ENCODE data around the gene RBMX2.

Gene RBMX2

GRCh38 chrX:130385520-130385919, 16.3 kb upstream of the RBMX2 start, which contains the start of gene GPR119:
TSS of gene GPR119 (minus strand) at chrX:130385674. CDS start at chrX:130385447, 227 bp downstream.
- Histone ChIP-seq H2BK15ac (ENCODE audit: low read depth, poor library complexity, severe bottlenecking) (no peak within 1 kb of the TSS), H3K4me3 (ENCODE audit: insufficient read depth in 1 of 2, low read depth in 1 of 2, low read length in 2 of 2) (no peak within 1 kb of the TSS)

GRCh38 chrX:130386408-130386808, 15.4 kb upstream of the RBMX2 start:
- H3K18ac ChIP-seq (ENCODE audit: low read depth in 1 of 2, low read length in 2 of 2), result no peak overlapping the region
- no peak overlapping the region for H4K8ac ChIP-seq (ENCODE audit: low read length)
- no peak overlapping the region for H2AFZ ChIP-seq (ENCODE audit: low read depth, low read length)
- no peak overlapping the region for H2BK15ac ChIP-seq (ENCODE audit: low read depth, poor library complexity, severe bottlenecking)
- no peak overlapping the region for H4K91ac ChIP-seq (ENCODE audit: low read length)
- no peaks in the 10 kb centered on the region for H3K4me1 ChIP-seq (ENCODE audit: control insufficient read depth, insufficient read depth, low read depth, low read length)
- H2BK12ac ChIP-seq (ENCODE audit: low read length in 2 of 2), result no peak overlapping the region
- H3K4me2 ChIP-seq (ENCODE audit: low read length, poor library complexity, severe bottlenecking), result no peak overlapping the region
- H3K36me3 ChIP-seq (ENCODE audit: control insufficient read depth in 1 of 2, insufficient read depth in 2 of 2, low read depth in 1 of 2, low read length in 2 of 2), result no peaks in the 10 kb centered on the region
- H3K27me3 ChIP-seq (ENCODE audit: control insufficient read depth in 1 of 2, insufficient read depth in 1 of 2, low read length in 2 of 2), result peaks cover 5 to 29% of the 10 kb centered on the region in 2 experiments
- H3K79me1 ChIP-seq (replicated peaks; ENCODE audit: low read length, poor library complexity, severe bottlenecking), result no peaks in the 10 kb centered on the region
- no peaks in the 10 kb centered on the region for H3K9me3 ChIP-seq (ENCODE audit: control insufficient read depth, low read length)
- no peak overlapping the region for H3K14ac ChIP-seq (ENCODE audit: low read length in 2 of 2)
- H3K23ac ChIP-seq (ENCODE audit: low read length in 2 of 2), result no peak overlapping the region
- no peak for DNase-seq
- no peak overlapping the region for H3K4me3 ChIP-seq (ENCODE audit: insufficient read depth in 1 of 2, low read depth in 1 of 2, low read length in 2 of 2)
- H2BK5ac ChIP-seq (ENCODE audit: low read depth, low read length, poor library complexity, severe bottlenecking), result no peak overlapping the region
- 86% methylated on average over 5 of the region's 5 CpGs for WGBS
- no peak overlapping the region for H3K9ac ChIP-seq (ENCODE audit: low read length)
- H3K27ac ChIP-seq (ENCODE audit: low read length, poor library complexity, severe bottlenecking), result no peak overlapping the region
- H3K4ac ChIP-seq (ENCODE audit: low read depth in 1 of 2, low read length in 2 of 2), result no peak overlapping the region
- H2AK5ac ChIP-seq (ENCODE audit: low read length, severe bottlenecking), result no peak overlapping the region
- H2BK120ac ChIP-seq (ENCODE audit: low read depth, low read length), result no peak overlapping the region

More at GRCh38 chrX:130385520-130385919, 16.3 kb upstream of the RBMX2 start, which contains the start of gene GPR119:
- H4K8ac ChIP-seq (ENCODE audit: low read length), result no peak within 1 kb of the TSS
- no peak within 1 kb of the TSS for H3K4ac ChIP-seq (ENCODE audit: low read depth in 1 of 2, low read length in 2 of 2)
- no peak within 1 kb of the TSS for H3K27ac ChIP-seq (ENCODE audit: low read length, poor library complexity, severe bottlenecking)
- H3K23ac ChIP-seq (ENCODE audit: low read length in 2 of 2), result no peak within 1 kb of the TSS
- H2BK120ac ChIP-seq (ENCODE audit: low read depth, low read length), result no peak within 1 kb of the TSS
- peaks cover 5 to 29% of the 10 kb centered on the region in 2 experiments for H3K27me3 ChIP-seq (ENCODE audit: control insufficient read depth in 1 of 2, insufficient read depth in 1 of 2, low read length in 2 of 2)
- H3K9me3 ChIP-seq (ENCODE audit: control insufficient read depth, low read length), result no peaks in the 10 kb centered on the region
- no peak within 1 kb of the TSS for H4K91ac ChIP-seq (ENCODE audit: low read length)
- no peak within 1 kb of the TSS for H3K14ac ChIP-seq (ENCODE audit: low read length in 2 of 2)
- no peak within 1 kb of the TSS for H2BK12ac ChIP-seq (ENCODE audit: low read length in 2 of 2)
- 89% methylated on average over 4 of the region's 4 CpGs for WGBS
- no peaks in the 10 kb centered on the region for H3K4me1 ChIP-seq (ENCODE audit: control insufficient read depth, insufficient read depth, low read depth, low read length)
- H3K79me1 ChIP-seq (replicated peaks; ENCODE audit: low read length, poor library complexity, severe bottlenecking), result no peaks in the 10 kb centered on the region
- no peak within 1 kb of the TSS for H3K4me2 ChIP-seq (ENCODE audit: low read length, poor library complexity, severe bottlenecking)
- no peak within 1 kb of the TSS for H2BK5ac ChIP-seq (ENCODE audit: low read depth, low read length, poor library complexity, severe bottlenecking)
- H2AK5ac ChIP-seq (ENCODE audit: low read length, severe bottlenecking), result no peak within 1 kb of the TSS
- no peak within 1 kb of the TSS for H3K18ac ChIP-seq (ENCODE audit: low read depth in 1 of 2, low read length in 2 of 2)
- H2AFZ ChIP-seq (ENCODE audit: low read depth, low read length), result no peak within 1 kb of the TSS
- no peaks in the 10 kb centered on the region for H3K36me3 ChIP-seq (ENCODE audit: control insufficient read depth in 1 of 2, insufficient read depth in 2 of 2, low read depth in 1 of 2, low read length in 2 of 2)
- H3K9ac ChIP-seq (ENCODE audit: low read length), result no peak within 1 kb of the TSS
- no peak for DNase-seq

GRCh38 chrX:130393451-130394074, 8.2 kb upstream of the RBMX2 start:
- Histone ChIP-seq H4K91ac (ENCODE audit: low read length) (no peak overlapping the region), H3K4me3 (ENCODE audit: insufficient read depth in 1 of 2, low read depth in 1 of 2, low read length in 2 of 2) (no peak overlapping the region), H4K8ac (ENCODE audit: low read length) (no peak overlapping the region), H2BK5ac (ENCODE audit: low read depth, low read length, poor library complexity, severe bottlenecking) (no peak overlapping the region), H2AK5ac (ENCODE audit: low read length, severe bottlenecking) (no peak overlapping the region), H3K14ac (ENCODE audit: low read length in 2 of 2) (no peak overlapping the region), H3K4ac (ENCODE audit: low read depth in 1 of 2, low read length in 2 of 2) (no peak overlapping the region), H3K23ac (ENCODE audit: low read length in 2 of 2) (no peak overlapping the region), H3K27ac (ENCODE audit: low read length, poor library complexity, severe bottlenecking) (no peak overlapping the region), H3K9me3 (ENCODE audit: control insufficient read depth, low read length) (no peaks in the 10 kb centered on the region), H2AFZ (ENCODE audit: low read depth, low read length) (no peak overlapping the region), H3K4me2 (ENCODE audit: low read length, poor library complexity, severe bottlenecking) (no peak overlapping the region), H3K27me3 (ENCODE audit: control insufficient read depth in 1 of 2, insufficient read depth in 1 of 2, low read length in 2 of 2) (peaks cover 5 to 19% of the 10 kb centered on the region in 2 experiments), H3K4me1 (ENCODE audit: control insufficient read depth, insufficient read depth, low read depth, low read length) (no peaks in the 10 kb centered on the region), H3K9ac (ENCODE audit: low read length) (peak overlapping the region; percentile 41), H2BK120ac (ENCODE audit: low read depth, low read length) (no peak overlapping the region), H2BK15ac (ENCODE audit: low read depth, poor library complexity, severe bottlenecking) (no peak overlapping the region), H3K36me3 (ENCODE audit: control insufficient read depth in 1 of 2, insufficient read depth in 2 of 2, low read depth in 1 of 2, low read length in 2 of 2) (no peaks in the 10 kb centered on the region), H3K79me1 (replicated peaks; ENCODE audit: low read length, poor library complexity, severe bottlenecking) (no peaks in the 10 kb centered on the region), H3K18ac (ENCODE audit: low read depth in 1 of 2, low read length in 2 of 2) (no peak overlapping the region), H2BK12ac (ENCODE audit: low read length in 2 of 2) (no peak overlapping the region)
- WGBS, result 0% methylated on average over 3 of the region's 5 CpGs
- peak; percentile 62 for DNase-seq

- Histone ChIP-seq H2AK5ac (ENCODE audit: low read length, severe bottlenecking) (no peak overlapping the region), H3K9ac (ENCODE audit: low read length) (no peak overlapping the region), H3K27me3 (ENCODE audit: control insufficient read depth in 1 of 2, insufficient read depth in 1 of 2, low read length in 2 of 2) (peaks cover 5 to 34% of the 10 kb centered on the region in 2 experiments), H2BK12ac (ENCODE audit: low read length in 2 of 2) (no peak overlapping the region), H4K8ac (ENCODE audit: low read length) (no peak overlapping the region), H3K14ac (ENCODE audit: low read length in 2 of 2) (no peak overlapping the region), H2BK5ac (ENCODE audit: low read depth, low read length, poor library complexity, severe bottlenecking) (no peak overlapping the region), H4K91ac (ENCODE audit: low read length) (no peak overlapping the region), H3K79me1 (replicated peaks; ENCODE audit: low read length, poor library complexity, severe bottlenecking) (no peaks in the 10 kb centered on the region), H2AFZ (ENCODE audit: low read depth, low read length) (no peak overlapping the region), H3K9me3 (ENCODE audit: control insufficient read depth, low read length) (no peaks in the 10 kb centered on the region), H3K4me2 (ENCODE audit: low read length, poor library complexity, severe bottlenecking) (no peak overlapping the region), H2BK120ac (ENCODE audit: low read depth, low read length) (no peak overlapping the region), H2BK15ac (ENCODE audit: low read depth, poor library complexity, severe bottlenecking) (no peak overlapping the region), H3K36me3 (ENCODE audit: control insufficient read depth in 1 of 2, insufficient read depth in 2 of 2, low read depth in 1 of 2, low read length in 2 of 2) (no peaks in the 10 kb centered on the region), H3K23ac (ENCODE audit: low read length in 2 of 2) (no peak overlapping the region), H3K27ac (ENCODE audit: low read length, poor library complexity, severe bottlenecking) (no peak overlapping the region), H3K4me3 (ENCODE audit: insufficient read depth in 1 of 2, low read depth in 1 of 2, low read length in 2 of 2) (no peak overlapping the region), H3K18ac (ENCODE audit: low read depth in 1 of 2, low read length in 2 of 2) (no peak overlapping the region), H3K4ac (ENCODE audit: low read depth in 1 of 2, low read length in 2 of 2) (no peak overlapping the region), H3K4me1 (ENCODE audit: control insufficient read depth, insufficient read depth, low read depth, low read length) (no peaks in the 10 kb centered on the region)
- WGBS, result 83% methylated on average over 5 of the region's 7 CpGs
- no peak for DNase-seq
Measured at GRCh38 chrX:130395341-130395740, 6.4 kb upstream of the RBMX2 start.

Data from mesenchymal stem cell (in vitro differentiated cells and primary cell).